ENCODE results near the gene ATP11A.

- TF ChIP-seq GATA2 (IDR thresholded peaks at IDR 0.05; ENCODE audit: low read depth, low read length) (no peak), GATA3 (IDR thresholded peaks at IDR 0.05; ENCODE audit: low read depth, low read length) (no peak)
Measured at GRCh38 chr13:112641456-112642089, 48.3 kb upstream of the ATP11A start.
